Dedifferentiated amniotic fluid mesenchymal stem cell (primary cell): ENCODE results near the gene CHRM1.
"Not testable (repeated sequence)": the region's sequence is repeated elsewhere in the genome, so short reads cannot be mapped to it uniquely, and the experiment has no call there.

Experiments
- DNase-seq: peaks from one replicate; pipeline ENCODE4 v3.0.0-alpha.2; 2016; ENCODE audit errors: extremely low spot score

The CHRM1 gene

DNA sequence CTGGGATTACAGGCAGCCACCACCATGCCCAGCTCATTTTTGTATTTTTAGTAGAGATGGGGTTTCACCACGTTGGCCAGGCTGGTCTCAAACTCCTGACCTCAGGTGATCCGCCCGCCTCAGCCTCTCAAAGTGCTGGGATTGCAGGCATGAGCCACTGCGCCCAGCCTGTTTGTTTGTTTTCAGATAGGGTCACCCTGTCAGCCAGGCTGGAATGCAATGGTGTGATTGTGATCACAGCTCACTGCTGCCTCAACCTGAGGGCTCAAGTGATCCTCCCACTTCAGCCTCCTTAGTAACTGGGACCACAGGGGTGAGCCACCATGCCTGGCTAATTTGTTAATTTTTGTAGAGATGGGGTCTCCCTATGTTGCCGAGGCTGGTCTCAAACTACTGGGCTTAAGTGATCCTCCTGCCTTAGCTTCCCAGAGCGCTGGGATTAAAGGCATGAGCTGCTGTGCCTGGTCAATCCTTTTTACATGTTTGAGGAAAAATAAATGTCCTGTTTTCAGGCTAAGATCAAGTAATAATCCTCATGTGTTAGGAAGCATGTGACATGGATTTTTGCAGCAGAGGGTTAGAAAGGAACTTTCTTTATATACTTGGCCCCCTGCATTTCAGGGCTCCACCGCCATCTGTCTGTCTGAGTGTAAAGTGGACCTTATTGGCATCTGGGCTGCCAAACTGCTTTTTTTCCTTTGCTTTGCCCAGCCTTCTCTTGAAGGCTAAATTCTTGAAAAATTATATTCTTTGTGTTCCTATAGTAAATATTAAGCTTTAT lies 45.3 kb downstream of the CHRM1 start:
- DNase-seq = no peak

DNA sequence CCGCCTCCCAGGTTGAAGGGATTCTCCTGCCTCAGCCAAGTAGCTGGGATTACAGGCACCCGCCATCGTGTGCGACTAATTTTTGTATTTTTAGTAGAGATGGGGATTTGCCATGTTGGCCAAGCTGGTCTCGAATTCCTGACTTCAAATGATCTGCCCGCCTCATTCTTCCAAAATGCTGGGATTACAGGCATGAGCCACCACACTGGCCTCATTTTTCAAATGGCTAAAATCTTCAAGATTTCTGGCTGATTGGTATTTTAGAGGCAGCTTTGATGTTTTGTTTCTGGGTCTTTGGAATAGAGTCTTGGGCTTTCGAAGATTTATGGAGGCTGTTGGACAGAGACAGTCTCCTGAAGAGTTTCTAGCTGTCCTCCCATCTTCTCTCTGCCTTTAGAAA lies 46.3 kb downstream of the CHRM1 start:
- no peak for DNase-seq

DNA sequence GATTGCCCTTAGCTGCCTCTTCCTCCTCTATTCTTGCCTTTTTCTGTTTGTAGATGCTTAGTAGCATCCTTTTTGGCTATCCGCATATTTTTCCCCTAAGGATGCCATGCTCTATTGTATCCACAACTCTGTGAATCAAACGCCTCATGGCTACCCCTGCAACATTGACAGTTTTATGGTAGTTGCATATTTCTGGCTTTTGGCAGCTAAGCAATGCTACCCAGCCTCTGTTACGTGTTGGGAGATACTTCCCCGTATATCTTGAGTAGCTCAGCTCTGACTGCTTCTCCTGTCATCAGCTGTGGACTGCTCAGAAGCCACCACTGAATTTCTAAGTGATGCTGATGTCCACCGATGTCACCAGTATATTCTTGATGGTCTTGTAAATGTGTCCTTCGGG lies 55.5 kb downstream of the CHRM1 start:
- DNase-seq = no peak

DNA sequence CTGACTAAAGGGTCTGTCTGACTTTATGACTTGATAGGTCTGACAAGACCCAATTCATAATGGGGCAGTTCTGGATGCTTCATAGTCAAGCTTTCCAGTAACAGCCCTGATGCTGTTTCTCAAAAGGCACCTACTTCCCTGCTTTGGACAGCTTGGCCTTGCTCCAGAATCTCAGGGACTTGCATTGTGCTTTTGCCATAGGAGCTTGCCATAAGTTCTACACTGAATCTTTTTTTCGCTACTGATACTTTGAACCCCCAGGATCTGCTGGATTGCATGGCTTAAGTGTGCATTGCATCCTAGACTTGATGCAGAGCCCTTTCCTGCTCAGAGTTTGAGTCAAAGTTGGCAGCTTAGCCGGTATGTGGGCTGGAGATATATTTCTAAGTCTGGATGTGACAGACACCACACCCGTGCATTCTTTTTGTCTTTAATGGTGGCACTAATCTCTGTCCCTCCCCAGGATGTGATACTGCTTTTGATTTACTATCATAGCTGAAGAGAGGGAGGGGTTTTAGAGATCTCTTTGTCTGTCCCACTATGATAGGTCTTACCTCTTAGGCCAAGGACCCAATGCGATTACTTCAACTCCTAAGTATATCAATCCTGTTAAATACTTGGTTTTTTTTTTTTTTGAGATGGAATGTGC lies 57.4 kb downstream of the CHRM1 start:
- no peak for DNase-seq

DNA sequence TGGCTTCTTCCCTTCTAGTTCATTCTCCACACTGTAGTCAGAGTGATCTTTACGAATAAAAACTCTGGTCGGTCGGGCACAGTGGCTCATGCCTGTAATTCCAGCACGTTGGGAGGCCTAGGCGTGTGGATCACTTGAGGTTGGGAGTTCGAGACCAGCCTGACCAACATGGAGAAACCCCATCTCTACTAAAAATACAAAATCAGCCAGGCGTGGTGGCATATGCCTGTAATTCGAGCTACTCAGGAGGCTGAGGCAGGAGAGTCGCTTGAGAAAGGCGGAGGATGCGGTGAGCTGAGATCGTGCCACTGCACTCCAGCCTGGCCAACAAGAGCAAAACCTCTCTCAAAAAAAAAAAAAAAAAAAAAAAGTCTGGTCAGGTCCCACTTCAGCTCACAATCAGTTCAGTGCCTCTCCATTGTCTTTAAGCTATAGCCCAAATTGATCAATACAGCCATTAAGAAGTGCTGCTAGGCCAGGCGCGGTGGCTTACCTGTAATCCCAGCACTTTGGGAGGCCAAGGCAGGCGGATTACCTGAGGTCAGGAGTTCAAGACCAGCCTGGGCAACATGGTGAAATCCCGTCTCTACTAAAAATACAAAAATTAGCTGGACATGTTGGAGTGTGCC lies 59.5 kb downstream of the CHRM1 start:
- DNase-seq = not testable (repeated sequence)

DNA sequence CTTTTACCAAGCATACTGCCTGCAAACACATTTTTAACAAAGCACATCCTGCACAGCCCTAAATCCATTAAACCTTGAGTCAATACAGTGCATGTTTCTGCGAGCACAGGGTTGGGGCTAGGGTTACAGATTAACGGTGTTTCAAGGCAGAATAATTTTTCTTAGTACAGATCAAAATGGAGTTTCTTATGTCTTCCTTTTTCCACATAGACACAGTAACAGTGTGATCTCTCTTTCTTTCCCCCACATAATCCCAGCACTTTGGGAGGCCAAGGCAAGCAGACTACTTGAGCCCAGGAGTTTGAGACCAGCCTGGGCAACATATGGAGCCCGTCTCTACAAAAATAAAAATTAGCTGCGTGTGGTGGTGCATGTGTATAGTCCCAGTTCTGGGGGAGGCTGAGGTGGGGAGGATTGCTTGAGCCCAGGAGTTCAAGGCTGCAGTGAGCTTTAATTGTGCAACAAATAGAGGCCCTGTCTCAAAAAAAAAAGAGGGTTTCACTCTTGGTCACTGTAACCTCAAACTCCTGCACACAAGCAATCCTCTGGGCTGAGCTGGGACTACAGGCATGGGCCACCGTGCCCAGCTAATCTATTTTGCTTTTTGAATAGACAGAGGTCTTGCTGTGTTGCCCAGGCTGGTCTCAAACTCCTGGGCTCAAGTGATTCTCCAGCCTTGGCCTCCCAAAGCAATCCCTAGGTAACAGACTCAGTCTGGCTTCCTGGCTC lies 60.2 kb downstream of the CHRM1 start:
- no peak for DNase-seq

DNA sequence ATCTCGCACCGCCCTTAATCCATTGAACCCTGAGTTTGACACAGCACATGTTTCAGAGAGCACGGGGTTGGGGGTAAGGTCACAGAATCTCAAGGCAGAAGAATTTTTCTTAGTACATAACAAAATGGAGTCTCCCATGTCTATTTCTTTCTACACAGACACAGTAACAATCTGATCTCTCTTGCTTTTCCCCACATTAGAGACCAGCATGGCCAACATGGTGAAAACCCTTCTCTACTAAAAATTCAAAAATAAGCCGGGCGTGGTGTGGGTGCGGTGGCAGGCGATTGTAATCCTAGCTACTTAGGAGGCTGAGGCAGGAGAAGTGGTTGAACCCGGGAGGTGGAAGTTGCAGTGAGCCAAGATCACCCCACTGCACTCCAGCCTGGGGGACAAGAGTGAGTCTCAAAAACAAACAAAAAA lies 61.9 kb downstream of the CHRM1 start:
- not testable (repeated sequence) for DNase-seq
